Glutamatergic neuron (in vitro differentiated cells): ENCODE results near the gene INTS2. TPM values are rescaled to one million over a fixed set of nuclear protein-coding genes. Genes with fewer than 3 reads are reported as not detected.

Source experiments
- DNase-seq: peaks from one replicate; pipeline ENCODE4 v3.0.0; 2022
- H3K27ac Mint-ChIP-seq: one replicate; pipeline ENCODE4 v1.8.0; 2020; ENCODE audit warnings: mild to moderate bottlenecking, mixed read lengths, inconsistent platforms; ENCODE audit not compliant: unreplicated experiment
- H3K27me3 Mint-ChIP-seq: one replicate; pipeline ENCODE4 v1.8.0; 2020; ENCODE audit warnings: mild to moderate bottlenecking, moderate library complexity, mixed read lengths, inconsistent platforms; ENCODE audit not compliant: unreplicated experiment
- H3K36me3 Mint-ChIP-seq: one replicate; pipeline ENCODE4 v1.8.0; 2020; ENCODE audit warnings: mild to moderate bottlenecking, mixed read lengths, inconsistent platforms; ENCODE audit not compliant: unreplicated experiment
- H3K4me1 Mint-ChIP-seq: one replicate; pipeline ENCODE4 v1.8.0; 2020; ENCODE audit warnings: mild to moderate bottlenecking, low read depth, mixed read lengths, inconsistent platforms; ENCODE audit not compliant: unreplicated experiment
- H3K4me3 Mint-ChIP-seq: one replicate; pipeline ENCODE4 v1.8.0; 2020; ENCODE audit warnings: mild to moderate bottlenecking, mixed read lengths, inconsistent platforms; ENCODE audit not compliant: unreplicated experiment
- H3K9me3 Mint-ChIP-seq: one replicate; pipeline ENCODE4 v1.8.0; 2020; ENCODE audit warnings: mild to moderate bottlenecking, moderate library complexity, mixed read lengths, inconsistent platforms; ENCODE audit not compliant: unreplicated experiment
- CTCF ChIP-seq: fragments of 200-600 bp; sonication (generic); IDR thresholded peaks from one replicate; pipeline ENCODE4 v1.5.0; 2021; ENCODE audit not compliant: partially characterized antibody, unreplicated experiment
- total RNA-seq: library from RNA; stranded (reverse); fragmentation: NEBNext Ultra II Directional; extraction: Animal tissue kit (Norgen Biotek cat#: 25700); gene quantifications from one replicate; pipeline ENCODE4 v1.2.1, GENCODE V29; 2021; ENCODE audit not compliant: unreplicated experiment

The INTS2 gene
- total RNA-seq, 1 donor from 2014 or later, result 16.9 TPM

DNA sequence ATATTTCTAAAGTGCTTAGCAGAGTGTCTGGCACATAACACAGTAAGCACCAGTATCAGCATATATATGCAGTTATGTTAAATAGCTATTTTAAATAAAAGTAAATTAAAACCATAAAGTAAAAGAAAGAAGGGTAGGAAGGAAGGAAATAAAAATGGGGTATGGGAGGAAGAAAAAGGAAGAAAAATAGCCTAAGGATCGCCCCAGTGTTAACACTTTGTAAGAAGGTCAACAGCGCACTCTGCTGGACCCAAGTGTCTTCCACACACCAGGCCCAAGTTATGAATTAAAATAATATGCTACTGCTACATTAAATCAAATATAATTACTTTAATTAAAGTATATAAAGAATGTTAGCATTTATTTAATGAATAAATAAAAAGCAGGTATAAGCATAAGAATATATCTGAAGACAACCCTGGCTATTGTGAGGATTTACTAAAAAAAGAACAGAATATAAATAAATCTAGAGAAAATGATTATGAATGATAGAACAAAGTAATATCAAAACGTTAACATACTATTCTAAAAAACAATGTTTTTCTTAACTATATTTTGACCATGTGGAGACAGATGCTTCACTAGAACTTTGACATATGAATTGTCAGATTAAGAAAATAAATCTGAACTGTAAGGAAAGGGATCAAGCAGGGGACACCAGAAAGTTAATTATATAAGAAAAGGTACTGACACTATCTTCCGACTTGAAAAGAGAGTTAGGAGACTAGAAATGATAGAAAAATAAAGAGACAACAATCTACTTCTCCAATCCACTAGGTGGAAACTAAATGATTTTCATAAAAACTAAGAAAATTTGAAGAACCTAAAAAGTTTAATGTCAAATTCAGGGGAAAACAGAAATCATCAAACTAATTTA, 90.4 kb downstream of the INTS2 start:
- H3K27ac Mint-ChIP-seq, result no peak overlapping the region
- TF ChIP-seq CTCF, result peak; percentile 64
- no peak overlapping the region for H3K4me3 Mint-ChIP-seq
- H3K36me3 Mint-ChIP-seq, result no peaks in the 10 kb centered on the region
- H3K4me1 Mint-ChIP-seq, result peaks cover 2% of the 10 kb centered on the region
- H3K27me3 Mint-ChIP-seq, result no peaks in the 10 kb centered on the region
- peak; percentile 68 for DNase-seq
- no peaks in the 10 kb centered on the region for H3K9me3 Mint-ChIP-seq

- no peak for DNase-seq
- Mint-ChIP-seq H3K4me3 (no peak overlapping the region), H3K9me3 (no peaks in the 10 kb centered on the region), H3K27me3 (no peaks in the 10 kb centered on the region), H3K36me3 (no peaks in the 10 kb centered on the region), H3K4me1 (peaks cover 2% of the 10 kb centered on the region), H3K27ac (no peak overlapping the region)
- TF ChIP-seq CTCF, result no peak
Observed at GRCh38 chr17:61836266-61837174, 91.3 kb downstream of the INTS2 start.

DNA sequence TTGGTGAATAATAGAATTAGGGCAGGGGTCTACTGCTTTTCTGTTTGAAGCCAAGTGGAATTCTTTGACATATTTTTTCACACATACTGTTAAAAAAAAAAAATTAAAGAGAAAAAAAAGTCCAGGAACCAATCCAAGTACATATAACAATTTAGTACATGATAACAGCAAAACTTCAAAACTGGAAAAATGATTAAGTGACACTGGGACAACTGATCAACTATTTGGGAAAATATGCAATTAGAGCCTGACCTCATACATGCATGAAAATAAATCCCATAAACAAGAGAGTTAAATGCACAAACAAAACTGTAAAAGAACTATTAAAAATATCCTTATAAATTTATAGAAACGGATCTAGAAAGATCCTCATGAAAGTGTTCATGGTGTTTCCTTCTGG, 92.2 kb downstream of the INTS2 start:
- peaks cover 2% of the 10 kb centered on the region for H3K4me1 Mint-ChIP-seq

DNA sequence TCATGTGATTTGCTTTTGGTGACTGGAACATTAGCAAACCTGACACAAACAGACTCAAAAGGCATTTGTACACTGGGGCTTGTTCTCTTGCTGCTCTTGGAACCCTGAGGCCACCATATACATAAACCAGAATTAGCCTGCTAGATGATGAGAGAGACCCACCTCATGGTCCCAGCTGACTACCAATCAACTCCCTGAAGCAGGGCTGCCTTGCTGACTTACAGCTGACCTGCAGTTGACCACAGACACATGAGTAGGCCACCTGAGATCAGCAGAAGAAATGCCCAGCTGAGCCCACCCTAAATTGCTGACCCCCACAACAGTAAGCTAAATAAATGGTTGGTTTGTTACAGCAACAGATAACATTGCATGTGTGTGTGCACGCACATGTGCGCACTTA, 93.2 kb downstream of the INTS2 start:
- no peaks in the 10 kb centered on the region for H3K36me3 Mint-ChIP-seq
- no peak for TF ChIP-seq CTCF
- no peak overlapping the region for H3K4me3 Mint-ChIP-seq
- no peak overlapping the region for H3K27ac Mint-ChIP-seq
- DNase-seq, result no peak
- no peaks in the 10 kb centered on the region for H3K27me3 Mint-ChIP-seq
- H3K4me1 Mint-ChIP-seq, result peaks cover 2% of the 10 kb centered on the region
- H3K9me3 Mint-ChIP-seq, result no peaks in the 10 kb centered on the region

More for the DNA sequence above, 92.2 kb downstream of the INTS2 start:
- Mint-ChIP-seq H3K4me3 (no peak overlapping the region), H3K9me3 (no peaks in the 10 kb centered on the region), H3K36me3 (no peaks in the 10 kb centered on the region), H3K27me3 (no peaks in the 10 kb centered on the region), H3K27ac (no peak overlapping the region)
- DNase-seq, result no peak
- TF ChIP-seq CTCF, result no peak
